H1 (cell line): ENCODE measurements around the gene MMP17. TPM values are rescaled to one million over a fixed set of nuclear protein-coding genes. Genes with fewer than 3 reads are reported as not detected.

Source experiments
- CTCF ChIA-PET: fragments of 300-600 bp; sonication (Branson Sonifier 250); formaldehyde crosslinking; loops from one replicate; lab custom pipeline; 2021; ENCODE audit not compliant: partially characterized antibody; lab: Charles Lee
- POLR2A ChIA-PET: fragments of 300-600 bp; sonication (Branson Sonifier 250); formaldehyde crosslinking; loops from one replicate; lab custom pipeline; 2021; ENCODE audit warnings: inconsistent platforms; ENCODE audit not compliant: partially characterized antibody; lab: Charles Lee
- DNase-seq, 2 experiments: peaks; one replicate each; pipeline versions ENCODE4 v3.0.0 to v3.0.0-alpha.2; 2010 to 2022; ENCODE audit warnings: low spot score in 2 of 2, low read depth in 1 of 2, mixed read lengths in 1 of 2
- FAIRE-seq: peaks from 2 replicates; lab custom pipeline; 2011; peaks lifted over from hg19 to GRCh38; lab: Jason Lieb, UNC
- H2AFZ ChIP-seq: 2 replicates; pipeline ENCODE4 v1.8.1; 2012; ENCODE audit warnings: low read length, inconsistent platforms
- H2AK5ac ChIP-seq: 2 replicates; pipeline ENCODE4 v1.6.1; 2013; ENCODE audit warnings: low read depth, low read length
- H2BK120ac ChIP-seq: replicated peaks from 2 replicates; pipeline ENCODE3; 2013; ENCODE audit warnings: low read depth, low read length, inconsistent platforms
- H2BK12ac ChIP-seq: 2 replicates; pipeline ENCODE4 v1.6.1; 2013; ENCODE audit warnings: low read depth, low read length
- H2BK15ac ChIP-seq: 2 replicates; pipeline ENCODE4 v1.6.1; 2013; ENCODE audit warnings: low read length
- H2BK20ac ChIP-seq: 2 replicates; pipeline ENCODE4 v1.6.1; 2013; ENCODE audit warnings: low read length
- H2BK5ac ChIP-seq: 2 replicates; pipeline ENCODE4 v1.6.1; 2013; ENCODE audit warnings: low read depth, low read length
- H3K14ac ChIP-seq: 2 replicates; pipeline ENCODE4 v1.6.1; 2013; ENCODE audit warnings: inconsistent platforms; ENCODE audit not compliant: insufficient read length
- H3K18ac ChIP-seq: 2 replicates; pipeline ENCODE4 v1.6.1; 2013; ENCODE audit warnings: low read length; ENCODE audit errors: extremely low read depth
- H3K23ac ChIP-seq: 2 replicates; pipeline ENCODE4 v1.6.1; 2013; ENCODE audit warnings: inconsistent platforms; ENCODE audit not compliant: insufficient read length
- H3K23me2 ChIP-seq: 2 replicates; pipeline ENCODE4 v1.6.1; 2013; ENCODE audit warnings: low read depth, low read length
- H3K27ac ChIP-seq: 2 replicates; pipeline ENCODE4 v1.6.1; 2011; ENCODE audit warnings: low read depth, low read length, inconsistent platforms
- H3K27me3 ChIP-seq, 4 experiments: replicated peaks in 1 of 4; 1 replicate in 1 of 4; 2 replicates in 3 of 4; pipeline versions ENCODE4 v1.6.1 to v1.8.1; 2011 to 2013; ENCODE audit warnings: low read length in 3 of 4, mild to moderate bottlenecking in 3 of 4, inconsistent platforms in 2 of 4, mixed read lengths in 2 of 4, moderate library complexity in 1 of 4; ENCODE audit not compliant: control insufficient read depth in 3 of 4, insufficient read depth in 3 of 4; ENCODE audit errors: extremely low read depth in 1 of 4
- H3K36me3 ChIP-seq, 4 experiments: 2 replicates each; pipeline versions ENCODE4 v1.6.1 to v1.8.1; 2011 to 2013; ENCODE audit warnings: mild to moderate bottlenecking in 4 of 4, low read length in 3 of 4, moderate library complexity in 2 of 4, control low read depth in 1 of 4, inconsistent platforms in 1 of 4; ENCODE audit not compliant: insufficient read depth in 4 of 4, control insufficient read depth in 2 of 4
- H3K4ac ChIP-seq: replicated peaks from 2 replicates; pipeline ENCODE3; 2013; ENCODE audit warnings: low read length, low read depth, mixed read lengths, inconsistent platforms; ENCODE audit not compliant: insufficient read length
- H3K4me1 ChIP-seq, 4 experiments: replicated peaks in 1 of 4; 1 replicate in 1 of 4; 2 replicates in 3 of 4; pipeline versions ENCODE4 v1.6.1 to v1.8.1; 2011 to 2013; ENCODE audit warnings: low read length in 3 of 4, inconsistent platforms in 2 of 4, mixed read lengths in 1 of 4; ENCODE audit not compliant: insufficient read depth in 4 of 4, control insufficient read depth in 3 of 4
- H3K4me2 ChIP-seq, 2 experiments: 2 replicates each; pipeline versions ENCODE4 v1.6.1 to v1.8.1; 2011 to 2013; ENCODE audit warnings: low read depth in 2 of 2, low read length in 2 of 2, control low read depth in 1 of 2, inconsistent platforms in 1 of 2, mild to moderate bottlenecking in 1 of 2; ENCODE audit not compliant: insufficient read depth in 1 of 2
- H3K4me3 ChIP-seq, 4 experiments: fragments of 200-600, 300-600 bp in 1 of 4; sonication (generic), shearing (Covaris generic), sonication (Bioruptor Twin) in 1 of 4; 2 replicates each; pipeline versions ENCODE4 v1.5.1 to v1.8.1; 2011 to 2016; ENCODE audit warnings: low read length in 4 of 4, low read depth in 3 of 4, control low read depth in 2 of 4, inconsistent platforms in 2 of 4, mild to moderate bottlenecking in 2 of 4, mixed read lengths in 1 of 4, moderate library complexity in 1 of 4; ENCODE audit not compliant: insufficient read depth in 2 of 4; ENCODE audit errors: extremely low read depth in 1 of 4
- H3K56ac ChIP-seq: replicated peaks from 2 replicates; pipeline ENCODE3; 2013; ENCODE audit warnings: low read depth, mild to moderate bottlenecking, mixed read lengths, low read length, inconsistent platforms; ENCODE audit not compliant: insufficient read length
- H3K79me1 ChIP-seq: 2 replicates; pipeline ENCODE4 v1.6.1; 2013; ENCODE audit warnings: low read depth, low read length, control low read depth
- H3K79me2 ChIP-seq, 2 experiments: 2 replicates each; pipeline versions ENCODE4 v1.6.1 to v1.8.1; 2012 to 2013; ENCODE audit warnings: low read length in 2 of 2, mild to moderate bottlenecking in 2 of 2, inconsistent platforms in 1 of 2; ENCODE audit not compliant: insufficient read depth in 2 of 2, control insufficient read depth in 1 of 2
- H3K9ac ChIP-seq, 4 experiments: replicated peaks in 1 of 4; 1 replicate in 1 of 4; 2 replicates in 3 of 4; pipeline versions ENCODE4 v1.6.1 to v1.8.1; 2011 to 2013; ENCODE audit warnings: low read depth in 3 of 4, low read length in 3 of 4, control low read depth in 2 of 4, mild to moderate bottlenecking in 2 of 4, moderate library complexity in 2 of 4, inconsistent platforms in 1 of 4; ENCODE audit errors: extremely low read depth in 1 of 4
- H3K9me3 ChIP-seq, 2 experiments: 2 replicates each; pipeline versions ENCODE4 v1.6.1 to v1.8.1; 2012 to 2013; ENCODE audit warnings: mild to moderate bottlenecking in 2 of 2, moderate library complexity in 2 of 2, control low read depth in 1 of 2, inconsistent platforms in 1 of 2, low read depth in 1 of 2, low read length in 1 of 2, mixed read lengths in 1 of 2; ENCODE audit not compliant: insufficient read depth in 2 of 2
- H4K20me1 ChIP-seq, 2 experiments: replicated peaks in 1 of 2; 2 replicates each; pipeline versions ENCODE3 to v1.8.1; 2011 to 2013; ENCODE audit warnings: inconsistent platforms in 2 of 2, low read length in 2 of 2, mild to moderate bottlenecking in 1 of 2; ENCODE audit not compliant: insufficient read depth in 2 of 2, control insufficient read depth in 1 of 2
- H4K5ac ChIP-seq: 2 replicates; pipeline ENCODE4 v1.6.1; 2013; ENCODE audit warnings: low read length, low read depth, mixed read lengths, inconsistent platforms; ENCODE audit not compliant: insufficient read length
- H4K8ac ChIP-seq: 2 replicates; pipeline ENCODE4 v1.8.0; 2013; ENCODE audit warnings: mild to moderate bottlenecking, moderate library complexity, low read length, inconsistent platforms; ENCODE audit not compliant: insufficient read depth; ENCODE audit errors: extremely low read depth
- H4K91ac ChIP-seq: replicated peaks from 2 replicates; pipeline ENCODE3; 2013; ENCODE audit warnings: low read length, mixed read lengths, inconsistent platforms; ENCODE audit not compliant: insufficient read length
- CHD2 ChIP-seq: IDR thresholded peaks from 2 replicates; pipeline ENCODE4 v1.6.1; 2012; ENCODE audit warnings: low read length, improper control_type of control experiment
- EZH2 ChIP-seq: fragments of 200-600 bp; sonication (generic); IDR thresholded peaks from 2 replicates; pipeline ENCODE4 v1.7.1; 2012; ENCODE audit warnings: low read depth, mild to moderate bottlenecking, moderate library complexity, low read length, inconsistent platforms; ENCODE audit not compliant: severe bottlenecking
- GTF2F1 ChIP-seq: IDR thresholded peaks from 2 replicates; pipeline ENCODE4 v1.6.1; 2012; ENCODE audit warnings: low read depth, low read length, improper control_type of control experiment, borderline replicate concordance
- JUN ChIP-seq: IDR thresholded peaks from 2 replicates; pipeline ENCODE4 v1.6.1; 2011; ENCODE audit warnings: low read depth, mild to moderate bottlenecking, improper control_type of control experiment, low read length
- KDM5A ChIP-seq: fragments of 200-600 bp; IDR thresholded peaks from 2 replicates; pipeline ENCODE4 v1.7.1; 2012; ENCODE audit warnings: mild to moderate bottlenecking, low read length, inconsistent platforms, mixed read lengths
- NRF1 ChIP-seq: IDR thresholded peaks from 2 replicates; pipeline ENCODE4 v1.6.1; 2011; ENCODE audit warnings: mild to moderate bottlenecking, low read depth, low read length, improper control_type of control experiment
- POLR2A ChIP-seq, 2 experiments: IDR thresholded peaks; 1 replicate in 1 of 2; 2 replicates in 1 of 2; pipeline ENCODE4 v1.6.1; 2011; ENCODE audit warnings: low read depth in 2 of 2, low read length in 2 of 2, mild to moderate bottlenecking in 2 of 2; ENCODE audit errors: control extremely low read depth in 1 of 2
- POU5F1 ChIP-seq: IDR thresholded peaks from 2 replicates; pipeline ENCODE4 v1.6.1; 2011; ENCODE audit warnings: low read depth, mild to moderate bottlenecking, low read length, moderate library complexity
- SIX5 ChIP-seq: IDR thresholded peaks from 2 replicates; pipeline ENCODE4 v1.6.1; 2011; ENCODE audit warnings: mild to moderate bottlenecking, low read depth, low read length
- SP2 ChIP-seq: IDR thresholded peaks from 2 replicates; pipeline ENCODE4 v1.6.1; 2012; ENCODE audit warnings: mild to moderate bottlenecking, low read length, inconsistent platforms
- SRF ChIP-seq: IDR thresholded peaks from 2 replicates; pipeline ENCODE4 v1.6.1; 2011; ENCODE audit warnings: mild to moderate bottlenecking, low read depth, low read length, moderate library complexity
- YY1 ChIP-seq: IDR thresholded peaks from 2 replicates; pipeline ENCODE4 v1.6.1; 2011; ENCODE audit warnings: low read depth, mild to moderate bottlenecking, low read length
- WGBS, 2 experiments: shearing (Covaris generic) in 1 of 2; methylation state at CpG; one replicate each; pipeline versions ENCODE4 v1.1.6 to v1.1.7; 2013 to 2015; ENCODE audit warnings: low lambda C conversion rate in 2 of 2, mixed read lengths in 2 of 2, inconsistent platforms in 1 of 2, low coverage in 1 of 2, missing lambda C conversion rate in 1 of 2; ENCODE audit not compliant: insufficient replicate concordance in 2 of 2, insufficient coverage in 1 of 2, insufficient read length in 1 of 2; ENCODE audit errors: extremely low coverage in 1 of 2, missing lambda C conversion rate in 1 of 2; 5-methylcytosine and 5-hydroxymethylcytosine counted together
- polyA plus RNA-seq, 7 experiments: library from polyadenylated mRNA; depleted of rRNA in 3 of 7; stranded (reverse) in 5 of 7; unstranded in 2 of 7; fragments of >200 nt in 5 of 7; fragments of 200-250 nt in 2 of 7; gene quantifications; 1 replicate in 5 of 7; 2 replicates in 1 of 7; 4 replicates in 1 of 7; pipeline versions ENCODE4 v1.2.1 to v1.2.3, GENCODE V29; 2011 to 2013; ENCODE audit warnings: missing spikeins in 2 of 7, mixed read lengths in 2 of 7
- total RNA-seq: library from RNA; stranded (reverse); fragmentation: NEBNext Ultra II Directional; extraction: Animal tissue kit (Norgen Biotek cat#: 25700); gene quantifications from 2 replicates; pipeline ENCODE4 v1.2.1, GENCODE V29; 2021
- TF ChIP-seq, protein P1 (sequence below): IDR thresholded peaks from 2 replicates; pipeline ENCODE4 v1.6.1; 2012; ENCODE audit warnings: inconsistent platforms

MMP17 gene
- total and polyA plus RNA-seq, 2 of the 8 experiments (the other 6 are each of a cell fraction or from before 2014, with no cell fraction given) = 41.3 to 53.8 TPM

DNA sequence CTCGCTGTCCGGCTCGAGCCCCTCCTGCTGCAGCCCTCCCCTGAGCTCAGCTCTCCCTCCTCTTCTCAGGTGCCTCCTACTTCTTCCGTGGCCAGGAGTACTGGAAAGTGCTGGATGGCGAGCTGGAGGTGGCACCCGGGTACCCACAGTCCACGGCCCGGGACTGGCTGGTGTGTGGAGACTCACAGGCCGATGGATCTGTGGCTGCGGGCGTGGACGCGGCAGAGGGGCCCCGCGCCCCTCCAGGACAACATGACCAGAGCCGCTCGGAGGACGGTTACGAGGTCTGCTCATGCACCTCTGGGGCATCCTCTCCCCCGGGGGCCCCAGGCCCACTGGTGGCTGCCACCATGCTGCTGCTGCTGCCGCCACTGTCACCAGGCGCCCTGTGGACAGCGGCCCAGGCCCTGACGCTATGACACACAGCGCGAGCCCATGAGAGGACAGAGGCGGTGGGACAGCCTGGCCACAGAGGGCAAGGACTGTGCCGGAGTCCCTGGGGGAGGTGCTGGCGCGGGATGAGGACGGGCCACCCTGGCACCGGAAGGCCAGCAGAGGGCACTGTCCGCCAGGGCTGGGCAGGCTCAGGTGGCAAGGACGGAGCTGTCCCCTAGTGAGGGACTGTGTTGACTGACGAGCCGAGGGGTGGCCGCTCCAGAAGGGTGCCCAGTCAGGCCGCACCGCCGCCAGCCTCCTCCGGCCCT lies 22.8 kb downstream of the MMP17 start:
- H2AK5ac ChIP-seq = no peak overlapping the region
- no peak overlapping the region for H3K56ac ChIP-seq
- H3K4ac ChIP-seq = no peak overlapping the region
- H3K27me3 ChIP-seq = no peaks in the 10 kb centered on the region
- H3K23ac ChIP-seq = no peak overlapping the region
- ChIA-PET CTCF (interaction anchor here (1.2 kb wide), 2 partner anchors 121 to 201 kb away, joined by 3 read pairs; no protein-coding TSS in a partner anchor), POLR2A (interaction anchor here (1.2 to 1.7 kb wide), 2 partner anchors 11 to 12 kb away, joined by 5 to 6 read pairs; no protein-coding TSS in a partner anchor)
- H3K27ac ChIP-seq = no peak overlapping the region
- no peak overlapping the region for H3K14ac ChIP-seq
- FAIRE-seq = no peak
- no peak overlapping the region for H2AFZ ChIP-seq
- H4K91ac ChIP-seq = no peak overlapping the region
- no peak overlapping the region for H2BK12ac ChIP-seq
- peaks cover 0 to 8% (median 3%) of the 10 kb centered on the region in 4 experiments; a peak in 3 of 7 replicates for H3K4me1 ChIP-seq
- no peak overlapping the region for H3K4me3 ChIP-seq
- peaks cover 0 to 30% (median 4%) of the 10 kb centered on the region in 4 experiments; a peak in 4 of 8 replicates for H3K36me3 ChIP-seq
- H2BK20ac ChIP-seq = no peak overlapping the region
- no peak overlapping the region for H3K18ac ChIP-seq
- H2BK15ac ChIP-seq = no peak overlapping the region
- H3K79me2 ChIP-seq = no peaks in the 10 kb centered on the region
- no peaks in the 10 kb centered on the region; the same call in 1 of the 2 replicates for H3K23me2 ChIP-seq
- H4K5ac ChIP-seq = no peak overlapping the region
- H4K20me1 ChIP-seq = peaks cover 0 to 1% of the 10 kb centered on the region in 2 experiments
- no peak overlapping the region for H2BK120ac ChIP-seq
- WGBS, 2 experiments = 91% methylated on average over 36 of the region's 41 CpGs; no CpG with 5 or more reads in 1 of the 2 experiments
- H2BK5ac ChIP-seq = no peak overlapping the region
- DNase-seq = no peak
- no peaks in the 10 kb centered on the region for H3K79me1 ChIP-seq
- H4K8ac ChIP-seq = peak overlapping the region; percentile 3; the same call in 1 of the 2 replicates
- H3K4me2 ChIP-seq = no peak overlapping the region
- no peaks in the 10 kb centered on the region for H3K9me3 ChIP-seq
- no peak overlapping the region for H3K9ac ChIP-seq
- no peak for TF ChIP-seq YY1
- no peak for TF ChIP-seq CHD2
- TF ChIP-seq SRF = no peak
- no peak for TF ChIP-seq JUN
- TF ChIP-seq KDM5A = no peak
- no peak for TF ChIP-seq POLR2A (IDR thresholded peaks at IDR 0.05; ENCODE audit: control extremely low read depth in 1 of 2, low read depth in 2 of 2, low read length in 2 of 2)
- TF ChIP-seq GTF2F1 = no peak
- TF ChIP-seq, protein P1, sequence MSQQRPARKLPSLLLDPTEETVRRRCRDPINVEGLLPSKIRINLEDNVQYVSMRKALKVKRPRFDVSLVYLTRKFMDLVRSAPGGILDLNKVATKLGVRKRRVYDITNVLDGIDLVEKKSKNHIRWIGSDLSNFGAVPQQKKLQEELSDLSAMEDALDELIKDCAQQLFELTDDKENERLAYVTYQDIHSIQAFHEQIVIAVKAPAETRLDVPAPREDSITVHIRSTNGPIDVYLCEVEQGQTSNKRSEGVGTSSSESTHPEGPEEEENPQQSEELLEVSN = no peak
- TF ChIP-seq NRF1 = no peak
- no peak for TF ChIP-seq POU5F1
- TF ChIP-seq SIX5 = no peak
- no peak for TF ChIP-seq SP2
- TF ChIP-seq EZH2 = no peak
